Muscle layer of duodenum (tissue), 2 donors: ENCODE results near the gene DEGS2.

Experiments
- H3K27ac ChIP-seq: one replicate; pipeline ENCODE4 v1.7.0; 2013; ENCODE audit warnings: mild to moderate bottlenecking, low read length
- H3K27me3 ChIP-seq: one replicate; pipeline ENCODE4 v1.7.0; 2013; ENCODE audit warnings: low read depth, mild to moderate bottlenecking, control low read depth, low read length
- H3K36me3 ChIP-seq, 2 donors: one replicate each; pipeline ENCODE4 v1.7.0; 2013; ENCODE audit warnings: low read length in 2 of 2, control low read depth in 1 of 2, mild to moderate bottlenecking in 1 of 2; ENCODE audit not compliant: insufficient read depth in 2 of 2, control insufficient read depth in 1 of 2
- H3K4me1 ChIP-seq, 2 donors: one replicate each; pipeline ENCODE4 v1.7.0; 2013; ENCODE audit warnings: low read length in 2 of 2, mild to moderate bottlenecking in 2 of 2, control low read depth in 1 of 2, moderate library complexity in 1 of 2; ENCODE audit not compliant: insufficient read depth in 2 of 2, control insufficient read depth in 1 of 2
- H3K4me3 ChIP-seq, 2 donors: one replicate each; pipeline ENCODE4 v1.7.0; 2013; ENCODE audit warnings: low read length in 2 of 2, low read depth in 1 of 2, mild to moderate bottlenecking in 1 of 2
- H3K9me3 ChIP-seq, 2 donors: one replicate each; pipeline ENCODE4 v1.7.0; 2013; ENCODE audit warnings: low read length in 2 of 2, control low read depth in 1 of 2, mild to moderate bottlenecking in 1 of 2; ENCODE audit not compliant: control insufficient read depth in 1 of 2
- donor health status: healthy.

DEGS2 gene

GRCh38 chr14:100138955-100139354 is 20.5 kb downstream of the DEGS2 start:
- Histone ChIP-seq H3K27me3 (no peaks in the 10 kb centered on the region), H3K9me3 (no peaks in the 10 kb centered on the region), H3K4me1 (peaks cover 3 to 5% of the 10 kb centered on the region in 2 donors), H3K27ac (no peak overlapping the region), H3K36me3 (peaks cover 7 to 28% of the 10 kb centered on the region in 2 donors), H3K4me3 (no peak overlapping the region)

GRCh38 chr14:100138082-100138787 is 21.2 kb downstream of the DEGS2 start:
- Histone ChIP-seq H3K9me3 (no peaks in the 10 kb centered on the region), H3K4me3 (no peak overlapping the region), H3K36me3 (peaks cover 7 to 27% of the 10 kb centered on the region in 2 donors), H3K4me1 (peaks cover 3 to 5% of the 10 kb centered on the region in 2 donors), H3K27me3 (no peaks in the 10 kb centered on the region), H3K27ac (no peak overlapping the region)

GRCh38 chr14:100137173-100137572 is 22.3 kb downstream of the DEGS2 start:
- H3K27me3 ChIP-seq, result no peaks in the 10 kb centered on the region
- no peaks in the 10 kb centered on the region for H3K9me3 ChIP-seq
- no peak overlapping the region for H3K27ac ChIP-seq
- H3K36me3 ChIP-seq, result peaks cover 7 to 36% of the 10 kb centered on the region in 2 donors
- no peak overlapping the region for H3K4me3 ChIP-seq
- H3K4me1 ChIP-seq, result peaks cover 0 to 5% of the 10 kb centered on the region in 2 donors

GRCh38 chr14:100135784-100136183 is 23.7 kb downstream of the DEGS2 start:
- H3K4me3 ChIP-seq, result no peak overlapping the region
- no peak overlapping the region for H3K27ac ChIP-seq
- H3K9me3 ChIP-seq, result no peaks in the 10 kb centered on the region
- peaks cover 0 to 10% of the 10 kb centered on the region in 2 donors for H3K4me1 ChIP-seq
- H3K27me3 ChIP-seq, result no peaks in the 10 kb centered on the region
- peaks cover 7 to 48% of the 10 kb centered on the region in 2 donors for H3K36me3 ChIP-seq

- H3K36me3 ChIP-seq, result peaks cover 10 to 55% of the 10 kb centered on the region in 2 donors
- H3K27ac ChIP-seq, result no peak overlapping the region
- peaks cover 0 to 6% of the 10 kb centered on the region in 2 donors for H3K4me1 ChIP-seq
- H3K27me3 ChIP-seq, result no peaks in the 10 kb centered on the region
- H3K9me3 ChIP-seq, result no peaks in the 10 kb centered on the region
- no peak overlapping the region for H3K4me3 ChIP-seq
Observed at GRCh38 chr14:100135073-100135472, 24.4 kb downstream of the DEGS2 start.

- Histone ChIP-seq H3K27me3 (no peaks in the 10 kb centered on the region), H3K4me1 (peaks cover 0 to 6% of the 10 kb centered on the region in 2 donors), H3K9me3 (no peaks in the 10 kb centered on the region), H3K27ac (no peak overlapping the region), H3K4me3 (no peak overlapping the region), H3K36me3 (peaks cover 10 to 60% of the 10 kb centered on the region in 2 donors)
Observed at GRCh38 chr14:100134586-100134985, 24.9 kb downstream of the DEGS2 start.

- H3K4me1 ChIP-seq, result peaks cover 0 to 6% of the 10 kb centered on the region in 2 donors
- H3K36me3 ChIP-seq, result peaks cover 10 to 53% of the 10 kb centered on the region in 2 donors
- no peaks in the 10 kb centered on the region for H3K9me3 ChIP-seq
- H3K4me3 ChIP-seq, result no peak overlapping the region
- no peak overlapping the region for H3K27ac ChIP-seq
- H3K27me3 ChIP-seq, result no peaks in the 10 kb centered on the region
Observed at GRCh38 chr14:100132903-100133510, 26.4 kb downstream of the DEGS2 start.

- Histone ChIP-seq H3K36me3 (peaks cover 14 to 53% of the 10 kb centered on the region in 2 donors), H3K4me3 (no peak overlapping the region), H3K27ac (no peak overlapping the region), H3K4me1 (peaks cover 0 to 6% of the 10 kb centered on the region in 2 donors), H3K27me3 (no peaks in the 10 kb centered on the region), H3K9me3 (no peaks in the 10 kb centered on the region)
Observed at GRCh38 chr14:100132161-100132902, 27.1 kb downstream of the DEGS2 start.

- no peaks in the 10 kb centered on the region for H3K27me3 ChIP-seq
- no peaks in the 10 kb centered on the region for H3K9me3 ChIP-seq
- H3K27ac ChIP-seq, result no peak overlapping the region
- no peak overlapping the region for H3K4me3 ChIP-seq
- H3K36me3 ChIP-seq, result peaks cover 21 to 62% of the 10 kb centered on the region in 2 donors
- H3K4me1 ChIP-seq, result peaks cover 0 to 6% of the 10 kb centered on the region in 2 donors
Observed at GRCh38 chr14:100131181-100131580, 28.3 kb downstream of the DEGS2 start.

GRCh38 chr14:100130521-100130920 is 28.9 kb downstream of the DEGS2 start:
- H3K36me3 ChIP-seq, result peaks cover 21 to 62% of the 10 kb centered on the region in 2 donors
- H3K4me1 ChIP-seq, result peaks cover 0 to 6% of the 10 kb centered on the region in 2 donors
- no peak overlapping the region for H3K27ac ChIP-seq
- no peaks in the 10 kb centered on the region for H3K27me3 ChIP-seq
- no peaks in the 10 kb centered on the region for H3K9me3 ChIP-seq
- no peak overlapping the region for H3K4me3 ChIP-seq

- no peak overlapping the region for H3K27ac ChIP-seq
- peaks cover 17 to 59% of the 10 kb centered on the region in 2 donors for H3K36me3 ChIP-seq
- H3K27me3 ChIP-seq, result no peaks in the 10 kb centered on the region
Observed at GRCh38 chr14:100129161-100129589, 30.3 kb downstream of the DEGS2 start.

More at GRCh38 chr14:100129161-100129589, 30.3 kb downstream of the DEGS2 start:
- no peak overlapping the region for H3K4me3 ChIP-seq
- H3K9me3 ChIP-seq, result no peaks in the 10 kb centered on the region
- peaks cover 0 to 6% of the 10 kb centered on the region in 2 donors for H3K4me1 ChIP-seq
